GM18858 (cell line): Measurements from ENCODE around the gene NGB.
"Not testable (repeated sequence)": the region's sequence is repeated elsewhere in the genome, so short reads cannot be mapped to it uniquely, and the experiment has no call there.

Source experiments
- ATAC-seq: cut with Tn5 transposase; IDR thresholded peaks from one replicate; pipeline ENCODE4 v1.9.1; 2021; ENCODE audit not compliant: unreplicated experiment

Gene NGB, protein sequence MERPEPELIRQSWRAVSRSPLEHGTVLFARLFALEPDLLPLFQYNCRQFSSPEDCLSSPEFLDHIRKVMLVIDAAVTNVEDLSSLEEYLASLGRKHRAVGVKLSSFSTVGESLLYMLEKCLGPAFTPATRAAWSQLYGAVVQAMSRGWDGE

DNA sequence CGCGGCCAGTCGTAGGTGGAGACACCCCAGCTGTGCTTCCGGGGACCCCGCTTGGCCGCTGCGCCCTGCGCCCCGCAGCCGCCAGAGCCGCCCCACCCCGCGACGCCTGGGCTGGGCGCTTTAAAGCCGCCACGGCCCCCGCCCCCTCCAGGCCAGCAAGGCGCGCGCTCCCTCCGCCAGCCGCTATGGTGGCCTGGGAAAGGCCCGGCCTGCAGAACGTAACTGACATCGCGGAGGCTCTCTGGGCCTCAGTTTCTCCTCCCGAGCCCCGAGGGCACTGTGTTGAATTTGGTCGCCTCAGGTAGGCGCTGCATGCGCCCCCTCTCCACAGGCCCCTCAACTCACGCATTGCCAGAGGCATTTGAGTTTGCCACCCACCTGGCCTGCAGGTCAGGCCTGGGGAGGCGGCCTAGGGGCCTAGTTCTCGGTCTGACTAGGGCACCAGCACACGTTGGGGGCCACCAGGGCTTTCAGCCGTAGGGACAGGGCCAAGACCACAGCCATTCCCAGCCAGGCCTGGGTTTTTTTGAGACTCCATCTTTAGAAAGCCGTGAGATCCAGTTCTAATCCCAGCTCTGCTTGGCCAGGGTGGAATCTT lies at the start of gene NGB:
Gene NGB, minus strand, starts transcription at position 94 of the 598 bp plus-strand sequence. CDS start 269 bp downstream, outside the sequence.
- ATAC-seq = no peak

DNA sequence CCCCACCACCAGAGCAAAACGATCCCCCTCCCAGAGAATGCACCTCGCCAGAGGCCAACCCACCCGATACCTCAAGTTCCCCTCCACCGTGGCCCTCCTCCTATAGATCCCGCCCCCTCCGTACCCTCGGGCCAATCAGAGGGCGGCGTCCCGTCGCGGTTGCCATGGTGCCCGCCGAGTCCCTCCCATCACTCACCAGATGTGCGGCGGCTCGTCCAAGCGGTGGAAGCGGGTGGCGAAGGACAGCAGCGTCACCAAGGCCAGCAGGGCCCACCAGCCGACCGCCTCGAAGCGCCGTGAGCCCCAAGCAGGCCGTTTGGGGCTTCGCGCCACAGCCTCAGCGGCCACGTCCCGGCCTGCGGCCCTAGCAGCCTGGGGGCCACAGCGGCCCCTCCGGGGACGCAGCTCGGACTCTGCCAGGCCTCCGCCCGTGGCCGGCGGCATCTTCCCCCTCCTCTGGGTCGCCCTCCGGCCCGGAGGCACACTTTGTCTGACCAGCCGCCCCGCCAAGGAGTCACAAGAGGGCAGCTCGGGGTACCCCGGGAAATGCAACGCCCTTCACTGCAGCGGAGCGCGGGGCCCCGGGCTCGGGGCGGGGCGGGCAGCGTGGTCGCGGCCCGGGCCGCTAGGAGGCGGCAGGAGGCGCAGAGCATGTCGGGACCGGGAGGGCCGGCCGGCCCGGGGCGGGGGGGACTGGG lies 49.4 kb upstream of the NGB start, which contains the start of gene POMT2:
Gene POMT2, minus strand, starts transcription at position 646 of the 698 bp plus-strand sequence. Its CDS starts 202 bp downstream, at position 444.
- peak; percentile 53 for ATAC-seq

DNA sequence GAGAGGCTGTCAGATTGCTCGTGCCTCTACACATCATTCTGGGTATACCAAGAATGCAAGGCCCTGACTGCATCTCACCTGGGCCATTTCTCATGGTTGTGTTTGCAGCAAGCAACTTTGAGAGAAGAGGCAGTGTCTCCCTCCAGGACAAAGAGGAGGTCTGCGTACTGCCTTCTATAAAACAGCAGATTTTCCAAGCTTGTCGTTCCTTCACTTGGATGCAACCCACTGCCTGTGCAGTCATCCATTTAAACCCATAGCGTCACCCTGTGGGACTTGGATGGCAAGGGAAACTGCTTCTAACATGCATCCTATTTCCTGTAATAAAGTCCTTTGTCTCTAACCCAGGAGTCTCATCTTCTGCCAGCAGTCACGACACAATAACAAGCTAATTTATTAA lies 48.4 kb upstream of the NGB start:
- ATAC-seq = no peak

DNA sequence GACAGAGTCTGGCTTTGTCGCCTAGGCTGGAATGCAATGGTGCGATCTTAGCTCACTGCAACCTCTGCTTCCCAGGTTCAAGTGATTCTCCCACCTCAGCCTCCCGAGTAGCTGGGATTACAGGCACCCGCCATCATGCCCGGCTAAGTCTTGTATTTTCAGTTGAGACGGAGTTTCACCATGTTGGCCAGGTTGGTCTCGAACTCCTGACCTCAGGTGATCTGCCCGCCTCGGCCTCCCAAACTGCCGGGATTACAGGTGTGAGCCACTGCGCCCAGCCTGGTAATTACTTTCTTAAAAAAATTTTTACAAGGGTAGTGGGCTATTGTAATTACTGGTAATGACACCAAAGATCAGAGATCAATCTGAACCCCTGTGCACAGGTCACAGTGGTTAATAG lies 47.8 kb upstream of the NGB start:
- not testable (repeated sequence) for ATAC-seq

DNA sequence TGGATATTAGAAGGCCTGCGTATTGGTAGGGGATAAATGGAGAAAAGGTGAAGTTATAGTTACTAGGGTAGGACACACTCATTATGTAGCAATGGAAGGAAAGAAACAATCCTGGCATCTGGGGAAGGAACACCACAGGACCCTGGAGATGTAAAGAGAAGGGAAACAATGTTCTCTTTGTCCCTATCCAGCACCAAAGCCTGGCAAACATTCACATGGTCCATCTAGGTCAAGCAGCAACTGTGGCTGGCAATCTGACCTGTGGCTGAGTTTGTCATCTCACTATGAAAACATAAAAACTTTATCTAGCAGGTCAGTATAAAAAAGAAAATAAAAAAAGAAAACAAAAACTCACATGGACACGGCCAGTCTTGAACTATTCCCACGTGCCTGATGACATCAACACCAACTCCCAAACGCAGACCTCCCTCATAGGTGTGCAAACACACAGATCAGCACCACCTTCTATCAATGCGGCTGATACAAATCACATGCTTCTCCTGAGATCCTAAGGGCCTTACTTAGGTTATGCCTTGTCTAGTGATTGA lies 47.1 kb upstream of the NGB start:
- ATAC-seq = no peak

DNA sequence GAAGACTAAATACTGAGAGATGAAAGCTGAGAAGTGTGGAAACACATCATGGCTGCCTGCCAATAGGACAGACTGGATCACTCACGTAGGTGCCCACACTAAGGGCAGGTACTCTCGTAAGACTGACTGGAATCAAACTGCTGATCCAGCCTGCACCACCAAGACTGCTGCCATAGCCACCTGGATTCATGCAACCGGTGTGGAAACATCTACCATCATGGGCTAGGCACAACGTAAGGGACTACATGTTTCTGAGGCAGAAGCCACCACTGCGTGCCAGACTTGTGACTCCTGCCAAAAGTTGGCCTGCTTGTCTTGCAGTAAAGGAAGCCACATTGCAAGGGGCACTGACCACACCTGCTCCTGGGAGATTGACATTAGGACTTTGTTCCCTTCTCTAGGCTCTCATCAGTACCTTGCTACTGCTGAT lies 45.9 kb upstream of the NGB start:
- no peak for ATAC-seq

DNA sequence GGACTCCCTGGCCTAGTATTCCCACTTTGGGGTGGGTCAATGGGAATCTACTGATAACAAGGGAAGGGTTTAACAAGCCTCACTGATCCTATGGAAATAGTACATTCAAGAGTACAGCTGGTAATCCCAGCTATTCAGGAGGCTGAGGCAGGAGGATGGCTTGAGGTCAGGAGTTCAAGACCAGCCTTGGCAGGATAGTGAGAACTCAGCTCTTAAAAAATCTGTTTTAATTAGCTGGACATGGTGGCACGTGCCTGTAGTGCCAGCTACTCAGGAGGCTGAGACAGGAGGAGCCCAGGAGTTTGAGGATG lies 45.1 kb upstream of the NGB start:
- ATAC-seq = no peak

DNA sequence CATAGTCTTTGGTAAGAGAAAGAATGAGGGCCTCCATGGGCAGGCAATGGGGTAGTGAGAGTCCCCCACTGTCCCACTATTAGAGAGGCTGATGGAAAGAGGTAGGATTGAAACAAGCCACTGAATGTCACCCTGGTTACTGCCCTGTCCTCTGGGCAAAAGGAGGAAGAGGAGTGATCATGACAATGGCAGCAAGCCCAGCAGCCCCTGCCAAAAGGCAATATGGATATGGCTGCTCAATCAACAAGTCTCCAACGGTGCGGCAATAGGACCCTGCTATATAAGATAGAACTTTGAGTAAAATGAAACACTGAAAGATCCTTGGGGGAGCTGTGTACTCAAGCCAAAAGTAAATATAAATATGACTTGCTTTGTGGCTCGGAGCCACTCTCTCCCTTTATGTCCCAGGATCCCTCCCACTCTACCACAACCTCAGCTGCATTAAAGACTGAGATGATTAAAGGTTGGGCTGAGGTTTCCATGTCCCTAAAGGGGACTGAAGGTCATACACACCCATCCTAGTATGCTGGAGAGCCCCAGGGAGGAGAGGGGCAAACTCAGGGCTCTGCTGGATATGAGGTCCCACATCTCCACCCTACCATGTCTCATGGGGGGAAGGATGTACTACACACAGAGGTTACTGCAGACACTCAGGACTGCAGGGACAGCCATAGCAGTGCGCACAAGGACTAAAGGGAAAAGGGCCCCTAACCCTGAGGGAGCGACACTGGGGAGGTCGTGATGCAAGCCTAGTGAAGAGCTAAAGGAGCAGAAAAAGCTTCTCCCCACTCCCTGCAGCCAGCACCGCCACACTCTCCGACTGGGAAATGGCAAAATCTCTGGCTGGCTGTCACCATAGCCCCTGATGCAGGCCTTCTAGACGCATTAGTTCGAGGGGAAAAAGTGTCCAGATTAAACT lies 43.8 kb upstream of the NGB start:
- ATAC-seq = no peak

DNA sequence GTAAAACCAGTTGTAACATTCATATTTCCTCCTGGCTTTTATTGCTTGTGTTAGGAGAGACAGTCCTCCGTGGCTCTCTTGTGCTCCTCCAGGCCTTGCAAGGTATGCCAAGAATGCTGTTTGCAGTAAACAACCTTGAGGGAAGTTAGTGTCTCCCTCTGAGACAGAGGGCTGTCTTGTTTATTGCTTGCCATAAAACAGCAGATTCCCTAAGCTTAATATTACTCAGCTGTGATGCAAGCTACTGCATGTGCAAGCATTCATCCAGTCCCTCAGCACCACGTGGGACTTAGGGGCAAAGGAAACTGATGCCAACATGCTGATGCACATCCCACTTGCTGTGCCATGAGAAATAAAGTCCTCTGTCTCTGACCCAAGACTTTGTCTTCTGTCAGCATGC lies 43.0 kb upstream of the NGB start:
- no peak for ATAC-seq

DNA sequence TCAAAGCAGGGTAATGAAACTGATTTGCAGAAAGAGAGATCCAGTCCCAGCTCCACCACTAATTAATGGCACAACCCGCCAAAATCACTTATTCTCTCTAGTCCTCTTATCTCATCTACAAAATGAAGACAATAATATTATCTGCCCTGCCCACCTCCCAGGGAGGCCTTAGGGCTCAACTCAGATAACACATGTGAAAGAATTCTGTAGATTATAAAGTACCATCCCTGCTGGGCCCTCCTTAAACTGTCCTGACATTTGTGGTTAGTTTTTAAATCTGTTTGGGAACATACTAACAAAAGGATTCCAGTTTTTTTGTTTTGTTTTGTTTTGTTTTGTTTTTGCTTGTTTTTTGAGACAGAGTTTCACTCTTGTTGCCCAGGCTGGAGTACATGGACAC lies 42.4 kb upstream of the NGB start:
- no peak for ATAC-seq

DNA sequence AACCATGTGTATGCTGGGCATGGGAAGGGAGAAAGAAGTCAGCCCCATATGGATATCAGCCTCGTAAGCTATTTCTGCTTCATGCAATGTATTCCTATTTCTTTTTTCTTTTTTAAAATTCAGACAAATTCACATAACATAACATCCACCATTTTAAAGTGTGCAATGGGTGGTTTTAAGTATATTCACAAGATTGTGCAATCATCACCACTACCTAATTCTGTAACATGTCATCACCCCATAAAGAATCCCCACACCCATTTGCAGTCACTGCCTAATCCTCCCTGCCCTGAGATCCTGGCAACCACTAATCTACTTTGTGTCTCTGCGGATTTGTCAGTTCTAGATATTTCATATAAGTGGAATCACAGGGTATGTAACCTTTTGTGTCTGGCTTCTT lies 40.2 kb upstream of the NGB start:
- no peak for ATAC-seq

DNA sequence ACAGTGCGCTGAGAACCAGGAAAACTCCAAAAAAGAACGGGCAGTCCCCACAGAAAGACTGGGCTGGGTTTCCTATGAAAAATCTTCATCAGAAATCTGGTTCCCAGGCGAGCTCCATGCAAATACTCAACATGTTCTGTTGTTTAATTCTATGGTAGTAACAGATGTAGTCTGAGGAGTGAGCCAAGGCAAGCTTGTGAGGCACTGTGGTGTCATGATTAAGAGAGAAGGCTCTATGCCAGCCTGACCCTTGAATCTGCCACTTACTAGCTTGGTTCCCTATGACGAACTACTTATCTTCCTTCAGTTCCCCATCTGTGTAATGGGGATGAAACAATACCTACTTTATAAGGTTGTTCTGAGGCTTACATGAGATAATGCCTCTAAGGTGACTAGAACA lies 39.0 kb upstream of the NGB start:
- no peak for ATAC-seq

DNA sequence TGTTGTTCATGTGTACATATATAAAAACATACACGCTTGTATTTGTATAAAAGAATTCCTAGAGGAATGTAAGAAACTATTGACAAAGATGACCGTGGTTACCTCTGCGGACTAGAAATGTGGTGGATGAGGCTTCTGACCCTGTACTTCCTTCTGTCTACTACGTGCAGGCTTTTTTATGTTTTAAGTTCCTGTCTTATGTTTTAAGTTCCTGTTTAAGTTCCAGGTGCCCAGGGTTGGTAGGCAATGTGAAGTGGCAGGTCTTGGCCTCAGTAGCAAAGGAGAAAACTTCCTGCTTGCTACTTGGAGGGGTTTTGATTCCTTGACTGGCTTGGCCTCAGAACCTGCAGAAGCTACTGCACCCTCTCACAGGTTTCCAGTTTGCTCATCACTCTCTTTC lies 38.1 kb upstream of the NGB start:
- no peak for ATAC-seq

DNA sequence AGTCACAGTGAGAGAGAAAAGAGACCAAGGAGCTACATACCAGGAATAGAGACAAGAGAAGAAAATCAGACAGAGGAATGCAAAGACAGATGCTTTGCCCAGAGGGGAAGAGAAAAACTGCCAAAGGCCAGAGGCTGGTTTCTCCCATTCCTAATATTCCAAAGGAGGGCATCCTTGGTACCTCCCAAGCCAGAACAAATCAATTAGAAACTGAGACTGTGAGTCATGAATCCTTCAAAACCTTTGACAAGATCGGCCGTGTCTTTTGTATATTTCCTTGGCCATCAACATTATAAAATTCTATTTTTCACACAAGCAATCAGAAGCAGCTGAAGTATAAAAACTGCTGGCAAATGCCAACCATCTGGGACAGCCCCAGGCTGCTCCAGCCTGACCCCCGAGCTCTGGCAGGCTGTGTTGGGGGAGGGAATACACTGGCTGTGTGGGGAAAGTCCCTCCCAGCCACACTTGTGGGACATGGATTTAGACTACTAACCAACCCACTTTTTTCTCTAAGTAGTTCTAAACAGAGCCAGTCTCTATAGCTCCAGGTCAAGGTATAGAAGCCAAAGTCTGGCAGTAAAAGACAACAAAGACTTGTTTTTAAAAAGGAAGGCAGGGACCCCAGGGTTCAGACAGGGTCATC lies 36.0 kb upstream of the NGB start:
- ATAC-seq = no peak

DNA sequence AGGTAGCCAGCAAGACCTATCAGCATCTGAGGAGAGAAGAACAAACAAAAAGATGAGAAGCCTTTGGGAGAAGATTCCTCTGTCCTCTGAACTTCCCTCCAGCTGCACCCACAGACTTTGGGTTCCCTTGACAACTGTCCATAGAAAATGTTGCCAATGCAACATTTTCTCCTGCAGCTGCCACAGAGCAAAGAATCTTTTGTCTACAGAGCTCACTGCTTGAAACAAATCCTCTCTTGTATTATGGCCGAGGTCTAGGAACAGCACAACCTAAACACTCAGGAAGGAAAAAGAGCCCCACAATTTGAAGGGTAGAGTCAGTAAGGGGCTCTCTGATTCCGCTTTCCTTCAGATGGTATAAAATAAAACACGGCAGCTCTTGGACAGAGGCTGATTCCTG lies 35.4 kb upstream of the NGB start:
- no peak for ATAC-seq

DNA sequence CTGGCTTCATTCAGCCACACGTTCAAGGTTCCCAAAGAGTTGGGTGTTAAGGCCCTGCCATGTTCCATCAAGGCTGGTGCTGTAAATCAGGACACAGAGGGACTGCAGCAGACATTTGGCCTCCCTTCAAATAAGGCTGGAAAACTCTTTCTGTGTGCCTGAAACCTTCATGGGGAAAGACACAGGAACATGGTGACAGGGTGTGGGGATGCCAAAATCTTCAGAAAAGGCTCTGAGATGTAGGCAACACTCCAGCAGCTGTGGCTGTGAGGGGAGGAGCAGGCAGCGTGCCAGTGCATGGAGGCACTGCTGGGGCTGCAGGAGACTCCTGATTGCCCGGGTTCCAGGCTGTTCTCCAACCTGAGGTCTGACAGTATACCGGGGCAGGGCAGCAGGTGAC lies 34.7 kb upstream of the NGB start:
- no peak for ATAC-seq

DNA sequence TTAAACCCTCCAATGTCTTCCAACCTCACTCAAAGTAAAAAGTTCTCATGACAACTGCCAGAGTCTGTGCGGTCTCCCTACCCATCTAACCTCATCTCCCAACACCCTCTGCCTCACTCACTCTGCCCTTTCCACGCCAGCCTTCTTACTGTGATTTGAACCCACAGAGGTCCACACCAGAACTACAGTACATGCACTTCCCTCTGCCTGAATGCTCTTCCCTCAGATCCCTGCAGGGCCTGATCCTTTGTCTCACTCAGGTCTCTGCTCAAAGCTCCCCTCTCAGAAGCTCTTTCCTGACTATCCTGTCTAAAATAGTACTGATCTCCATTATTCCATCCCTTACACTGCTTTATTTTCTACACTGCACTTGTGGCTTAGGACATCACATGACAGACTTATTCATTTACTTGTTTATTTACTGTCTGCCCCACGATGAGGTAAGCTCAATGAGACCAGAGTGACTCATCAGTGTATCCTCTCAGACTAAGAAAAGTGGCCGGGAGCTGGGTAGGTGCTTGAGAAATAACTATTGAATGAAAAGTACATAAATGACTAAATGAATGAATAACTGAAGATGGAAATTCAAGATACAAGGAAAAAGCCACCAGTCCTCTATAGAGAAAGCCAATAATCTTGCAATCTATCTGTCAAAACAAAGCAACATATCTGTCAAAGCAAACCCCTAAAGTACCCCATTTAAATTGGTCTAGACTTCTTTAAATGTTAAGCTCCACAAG lies 32.6 kb upstream of the NGB start:
- peak; percentile 39 for ATAC-seq

DNA sequence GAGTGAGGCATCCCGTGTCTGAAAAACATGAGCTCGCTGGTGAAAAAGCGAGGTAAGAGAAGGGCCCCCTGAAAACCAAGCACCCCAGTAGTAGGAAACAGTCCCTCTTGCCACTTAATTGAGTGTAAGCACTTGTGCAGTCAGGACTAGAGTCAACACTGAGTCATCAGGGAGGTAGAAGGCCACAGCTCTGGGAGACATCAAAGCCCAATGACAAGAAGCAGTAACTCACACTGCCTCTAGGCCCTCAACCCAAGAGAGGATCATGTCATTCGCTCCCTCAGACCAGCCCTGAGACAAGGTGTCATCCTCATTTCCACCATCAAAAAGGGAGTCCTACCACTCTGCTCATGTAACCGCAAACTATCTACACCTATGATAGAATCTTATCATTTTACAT lies 31.9 kb upstream of the NGB start:
- no peak for ATAC-seq

DNA sequence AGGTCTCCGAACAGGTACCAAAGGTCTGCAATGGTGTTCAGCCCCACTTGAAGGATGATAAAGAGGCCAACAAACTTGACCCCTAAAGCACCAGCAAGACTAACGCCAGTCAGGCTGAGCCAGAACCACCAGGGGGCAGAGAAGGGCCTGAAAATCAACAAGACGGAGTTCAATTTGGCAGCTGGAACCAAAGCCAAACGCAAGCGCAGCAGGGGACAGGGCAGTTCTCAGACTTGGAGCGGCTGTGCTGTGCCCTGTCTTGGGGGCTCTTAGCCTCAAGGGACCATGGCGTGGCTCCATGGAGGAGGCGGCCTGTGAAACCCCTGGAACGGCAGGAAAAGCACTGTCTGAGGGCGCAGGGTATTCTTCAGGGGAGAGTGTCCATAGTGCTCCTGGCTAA lies 30.1 kb upstream of the NGB start:
- ATAC-seq = no peak

DNA sequence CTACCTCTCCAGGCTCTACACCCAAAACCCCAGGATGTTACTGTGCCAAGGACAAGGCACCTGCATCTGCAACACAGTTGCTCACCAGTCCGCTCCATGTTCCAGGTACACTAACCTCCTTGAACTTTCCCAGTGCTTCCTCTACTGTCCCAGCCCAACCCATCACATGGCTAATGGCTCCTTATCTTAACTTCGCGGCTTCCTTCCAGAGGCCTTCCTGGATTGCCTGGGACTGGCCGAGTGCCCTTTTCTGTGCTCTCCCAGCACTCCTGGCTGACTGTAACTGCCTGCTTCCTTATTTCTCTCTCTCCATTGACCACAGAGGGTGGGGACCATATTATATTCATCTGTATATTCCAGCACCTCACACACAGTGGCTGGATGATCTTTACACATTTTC lies 28.8 kb upstream of the NGB start:
- no peak for ATAC-seq
